ENCODE data around the gene KIF5A.
"Not testable (repeated sequence)": the region's sequence is repeated elsewhere in the genome, so short reads cannot be mapped to it uniquely, and the experiment has no call there.

Gene KIF5A

DNA sequence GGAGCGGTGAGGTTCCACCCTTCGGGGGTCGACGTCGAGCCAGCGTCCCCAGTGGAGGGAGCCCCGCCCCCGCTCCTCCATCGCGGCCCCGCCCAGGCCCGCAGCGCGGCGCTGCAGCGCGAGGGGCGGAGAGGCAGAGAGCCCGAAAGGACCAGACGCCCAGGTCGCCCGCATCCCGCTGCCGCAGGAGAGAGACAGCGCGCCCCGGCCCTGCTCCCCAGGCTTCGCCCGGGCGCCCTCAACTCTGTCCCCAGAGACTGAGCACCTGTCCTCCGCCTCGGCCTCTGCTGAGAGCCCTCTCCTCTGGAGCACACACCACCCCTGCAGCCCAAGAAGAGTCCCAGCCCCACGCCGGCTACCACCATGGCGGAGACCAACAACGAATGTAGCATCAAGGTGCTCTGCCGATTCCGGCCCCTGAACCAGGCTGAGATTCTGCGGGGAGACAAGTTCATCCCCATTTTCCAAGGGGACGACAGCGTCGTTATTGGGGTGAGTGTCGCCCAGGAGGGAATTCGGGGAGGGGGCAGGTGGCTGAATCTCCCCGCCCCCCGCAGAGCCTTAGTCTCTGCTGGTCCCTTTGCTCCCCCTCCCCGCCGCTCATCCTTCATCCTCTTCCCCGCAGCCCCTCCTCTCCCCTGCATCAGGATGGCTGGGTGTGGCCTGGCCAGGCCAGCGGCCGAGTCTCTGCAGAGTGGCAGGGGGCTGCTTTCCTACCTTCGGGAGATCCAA, at the start of gene KIF5A:
Gene KIF5A, plus strand, starts transcription at position 136 of the 732 bp plus-strand sequence. Its CDS starts 228 bp downstream, at position 364.
- DNase-seq, result peak; percentile 18

DNA sequence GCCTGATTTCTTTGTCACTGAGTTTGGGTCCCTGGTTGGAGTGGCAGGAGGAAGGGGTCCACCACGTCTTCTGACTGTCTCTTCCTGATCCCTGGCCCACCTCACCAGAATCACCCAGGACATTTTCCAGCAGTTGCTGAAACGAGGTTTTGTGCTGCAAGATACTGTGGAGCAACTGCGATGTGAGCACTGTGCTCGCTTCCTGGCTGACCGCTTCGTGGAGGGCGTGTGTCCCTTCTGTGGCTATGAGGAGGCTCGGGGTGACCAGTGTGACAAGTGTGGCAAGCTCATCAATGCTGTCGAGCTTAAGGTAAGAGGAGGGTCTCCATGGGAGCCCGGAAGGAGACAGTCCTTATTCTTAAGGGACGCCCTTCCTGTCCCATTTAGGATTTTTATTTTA, 49.6 kb upstream of the KIF5A start:
- DNase-seq, result no peak

DNA sequence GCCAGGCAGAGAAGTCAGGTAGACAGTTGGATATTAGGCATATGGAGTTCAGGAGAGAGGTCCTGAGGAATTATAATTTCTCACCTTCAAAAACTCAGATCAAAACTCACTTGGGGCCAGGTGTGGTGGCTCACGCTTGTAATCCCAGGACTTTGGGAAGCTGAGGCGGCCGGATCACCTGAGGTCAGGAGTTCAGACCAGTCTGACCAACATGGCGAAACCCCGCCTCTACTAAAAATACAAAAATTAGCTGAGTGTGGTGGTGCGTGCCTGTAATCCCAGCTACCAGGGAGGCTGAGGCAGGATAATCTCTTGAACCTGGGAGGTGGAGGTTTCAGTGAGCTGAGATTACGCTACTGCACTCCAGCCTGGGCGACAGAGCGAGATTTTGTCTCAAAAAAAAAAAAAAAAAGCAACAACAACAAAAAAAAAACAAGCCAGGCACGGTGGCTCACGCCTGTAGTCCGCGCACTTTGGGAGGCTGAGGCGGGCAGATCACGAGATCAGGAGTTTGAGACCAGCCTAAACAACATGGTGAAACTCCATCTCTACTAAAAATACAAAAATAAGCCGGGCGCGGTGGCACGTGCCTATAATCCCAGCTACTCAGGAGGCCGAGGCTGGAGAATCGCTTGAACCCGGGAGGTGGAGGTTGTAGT, 47.4 kb upstream of the KIF5A start:
- DNase-seq, result not testable (repeated sequence)

DNA sequence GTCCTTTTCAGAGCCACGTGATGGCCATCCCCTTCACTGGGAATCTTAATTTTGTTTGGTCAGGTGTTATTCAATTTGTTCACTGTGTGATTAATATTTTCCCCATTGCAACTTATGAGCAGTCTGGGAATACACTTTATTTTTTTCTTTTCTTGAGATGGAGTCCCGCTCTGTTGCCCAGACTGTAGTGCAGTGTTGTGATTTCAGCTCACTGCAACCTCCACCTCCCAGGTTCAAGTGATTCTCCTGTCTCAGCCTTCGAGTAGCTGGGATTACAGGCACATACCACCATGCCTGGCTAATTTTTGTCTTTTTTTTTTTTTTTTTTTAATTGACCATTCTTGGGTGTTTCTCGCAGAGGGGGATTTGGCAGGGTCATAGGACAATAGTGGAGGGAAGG, 43.3 kb upstream of the KIF5A start:
- not testable (repeated sequence) for DNase-seq

DNA sequence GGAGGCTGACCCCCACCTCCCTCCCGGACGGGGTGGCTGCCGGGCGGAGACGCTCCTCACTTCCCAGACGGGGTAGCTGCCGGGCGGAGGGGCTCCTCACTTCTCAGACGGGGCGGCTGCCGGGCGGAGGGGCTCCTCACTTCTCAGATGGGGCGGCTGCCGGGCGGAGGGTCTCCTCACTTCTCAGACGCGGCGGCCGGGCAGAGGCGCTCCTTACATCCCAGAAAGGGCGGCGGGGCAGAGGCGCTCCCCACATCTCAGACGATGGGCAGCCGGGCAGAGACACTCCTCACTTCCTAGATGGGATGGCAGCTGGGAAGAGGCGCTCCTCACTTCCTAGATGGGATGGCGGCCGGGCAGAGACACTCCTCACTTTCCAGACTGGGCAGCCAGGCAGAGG, 42.0 kb upstream of the KIF5A start:
- DNase-seq, result not testable (repeated sequence)

DNA sequence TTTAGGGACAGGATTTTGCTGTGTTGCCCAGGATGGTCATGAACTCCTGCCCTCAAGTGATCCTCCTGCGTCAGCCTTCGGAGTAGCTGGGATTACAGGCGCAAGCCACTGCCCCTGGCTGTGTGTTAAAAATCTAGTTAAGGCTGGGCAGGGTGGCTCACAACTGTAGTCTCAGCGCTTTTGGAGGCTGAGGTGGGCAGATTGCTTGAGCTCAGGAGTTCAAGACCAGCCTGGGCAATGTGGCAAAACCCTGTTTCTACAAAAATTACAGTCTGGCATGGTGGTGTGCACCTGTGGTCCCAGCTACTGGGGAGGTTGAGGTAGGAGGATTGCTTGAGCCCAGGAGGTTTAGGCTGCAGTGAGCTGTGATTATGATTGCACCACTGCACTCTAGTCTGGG, 38.7 kb upstream of the KIF5A start:
- DNase-seq, result no peak

DNA sequence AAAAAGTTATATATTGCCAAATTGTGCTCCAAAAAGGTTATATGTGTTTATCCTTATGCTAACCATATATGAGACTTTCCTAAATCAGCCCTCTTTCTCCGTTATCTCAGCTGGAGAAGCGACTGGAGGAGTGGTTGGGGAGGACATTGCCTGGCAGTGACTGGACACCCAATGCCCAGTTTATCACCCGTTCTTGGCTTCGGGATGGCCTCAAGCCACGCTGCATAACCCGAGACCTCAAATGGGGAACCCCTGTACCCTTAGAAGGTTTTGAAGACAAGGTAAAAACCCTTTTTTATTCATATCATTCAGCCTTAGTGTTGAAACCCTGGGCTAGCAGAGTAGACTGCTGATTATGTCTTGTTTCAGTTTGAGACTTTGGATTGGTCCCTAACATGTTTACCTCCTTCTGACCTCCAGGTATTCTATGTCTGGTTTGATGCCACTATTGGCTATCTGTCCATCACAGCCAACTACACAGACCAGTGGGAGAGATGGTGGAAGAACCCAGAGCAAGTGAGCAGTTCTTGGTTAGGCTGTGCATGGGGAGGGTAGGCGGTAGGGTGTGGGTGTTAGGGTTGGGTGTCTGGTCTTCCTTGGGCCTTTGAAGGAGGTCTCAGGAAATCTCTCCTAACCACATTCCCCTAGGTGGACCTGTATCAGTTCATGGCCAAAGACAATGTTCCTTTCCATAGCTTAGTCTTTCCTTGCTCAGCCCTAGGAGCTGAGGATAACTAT, 38.1 kb upstream of the KIF5A start:
- DNase-seq, result no peak

DNA sequence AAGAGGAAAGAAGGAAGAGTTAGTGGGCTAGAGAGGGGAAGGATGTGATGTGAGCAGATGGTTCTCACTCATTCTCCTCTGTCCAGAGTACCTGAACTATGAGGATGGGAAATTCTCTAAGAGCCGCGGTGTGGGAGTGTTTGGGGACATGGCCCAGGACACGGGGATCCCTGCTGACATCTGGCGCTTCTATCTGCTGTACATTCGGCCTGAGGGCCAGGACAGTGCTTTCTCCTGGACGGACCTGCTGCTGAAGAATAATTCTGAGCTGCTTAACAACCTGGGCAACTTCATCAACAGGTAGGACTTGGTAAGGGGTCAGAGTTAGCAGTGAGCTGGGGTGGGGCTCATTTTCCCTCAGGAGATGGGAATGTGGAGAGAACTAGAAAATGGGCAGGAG, 37.2 kb upstream of the KIF5A start:
- DNase-seq, result no peak

DNA sequence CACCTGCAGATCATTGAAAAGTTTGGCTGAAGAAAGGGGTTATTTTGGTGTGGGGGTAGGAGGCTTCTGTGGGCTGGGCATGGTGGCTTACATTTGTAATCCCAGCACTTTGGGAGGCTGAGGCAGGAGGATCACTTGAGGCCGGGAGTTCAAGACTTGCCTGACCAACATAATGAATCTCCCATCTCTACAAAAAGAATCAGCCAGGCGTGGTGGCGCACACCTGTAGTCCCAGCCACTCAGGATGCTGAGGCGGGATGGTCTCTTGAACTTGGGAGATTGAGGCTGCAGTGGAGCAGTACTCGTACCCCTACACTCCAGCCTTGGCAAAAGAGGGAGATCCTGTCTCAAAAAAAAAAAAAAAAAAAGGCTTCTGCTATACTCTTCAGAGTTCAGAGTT, 36.6 kb upstream of the KIF5A start:
- no peak for DNase-seq

DNA sequence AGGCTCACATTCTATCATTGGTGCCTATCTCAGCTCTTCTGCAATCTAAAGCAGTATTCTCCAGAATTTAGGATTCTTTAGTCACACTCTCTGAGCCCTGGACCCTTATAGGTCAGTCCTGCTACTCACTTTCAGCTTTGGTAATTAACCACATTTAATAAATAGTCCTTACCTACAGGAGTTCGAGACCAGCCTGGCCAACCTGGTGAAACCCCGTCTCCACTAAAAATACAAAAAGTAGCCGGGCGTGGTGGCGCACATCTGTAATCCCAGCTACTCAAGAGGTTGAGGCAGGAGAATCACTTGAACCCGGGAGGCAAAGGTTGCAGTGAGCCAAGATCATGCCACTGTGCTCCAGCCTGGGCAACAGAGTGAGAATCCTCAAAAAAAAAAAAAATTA, 36.2 kb upstream of the KIF5A start:
- not testable (repeated sequence) for DNase-seq

DNA sequence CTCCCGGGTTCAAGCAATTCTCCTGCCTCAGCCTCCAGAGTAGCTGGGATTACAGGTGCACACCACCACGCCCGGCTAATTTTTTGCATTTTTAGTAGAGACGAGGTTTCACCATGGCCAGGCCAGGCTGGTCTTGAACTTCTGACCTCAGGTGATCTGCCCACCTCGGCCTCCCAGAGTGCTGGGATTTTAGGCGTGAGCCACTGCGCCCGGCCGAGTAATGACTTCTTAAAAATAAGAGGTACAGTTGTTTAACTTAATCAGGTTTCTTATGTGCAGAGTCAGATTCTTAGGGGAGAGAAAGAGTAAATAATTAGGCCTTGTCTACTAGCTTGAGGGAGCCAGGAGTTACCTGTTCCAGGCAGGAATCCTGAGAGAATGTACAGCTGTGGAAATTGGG, 35.6 kb upstream of the KIF5A start:
- not testable (repeated sequence) for DNase-seq

DNA sequence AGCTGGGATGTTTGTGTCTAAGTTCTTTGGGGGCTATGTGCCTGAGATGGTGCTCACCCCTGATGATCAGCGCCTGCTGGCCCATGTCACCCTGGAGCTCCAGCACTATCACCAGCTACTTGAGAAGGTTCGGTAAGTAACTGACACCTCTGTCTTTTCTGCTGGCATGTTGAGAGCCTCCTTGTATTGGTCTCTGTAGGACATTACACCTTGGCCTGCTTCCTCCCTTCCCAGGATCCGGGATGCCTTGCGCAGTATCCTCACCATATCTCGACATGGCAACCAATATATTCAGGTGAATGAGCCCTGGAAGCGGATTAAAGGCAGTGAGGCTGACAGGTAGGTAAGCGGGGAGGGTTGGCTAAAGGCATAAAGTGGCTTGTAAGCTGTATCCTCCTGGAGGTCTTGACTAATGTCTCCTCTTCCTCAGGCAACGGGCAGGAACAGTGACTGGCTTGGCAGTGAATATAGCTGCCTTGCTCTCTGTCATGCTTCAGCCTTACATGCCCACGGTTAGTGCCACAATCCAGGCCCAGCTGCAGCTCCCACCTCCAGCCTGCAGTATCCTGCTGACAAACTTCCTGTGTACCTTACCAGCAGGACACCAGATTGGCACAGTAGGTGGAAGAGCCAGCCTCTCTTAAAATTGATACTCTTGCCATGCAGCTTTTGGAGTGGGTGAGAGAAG, 35.0 kb upstream of the KIF5A start:
- DNase-seq, result no peak

DNA sequence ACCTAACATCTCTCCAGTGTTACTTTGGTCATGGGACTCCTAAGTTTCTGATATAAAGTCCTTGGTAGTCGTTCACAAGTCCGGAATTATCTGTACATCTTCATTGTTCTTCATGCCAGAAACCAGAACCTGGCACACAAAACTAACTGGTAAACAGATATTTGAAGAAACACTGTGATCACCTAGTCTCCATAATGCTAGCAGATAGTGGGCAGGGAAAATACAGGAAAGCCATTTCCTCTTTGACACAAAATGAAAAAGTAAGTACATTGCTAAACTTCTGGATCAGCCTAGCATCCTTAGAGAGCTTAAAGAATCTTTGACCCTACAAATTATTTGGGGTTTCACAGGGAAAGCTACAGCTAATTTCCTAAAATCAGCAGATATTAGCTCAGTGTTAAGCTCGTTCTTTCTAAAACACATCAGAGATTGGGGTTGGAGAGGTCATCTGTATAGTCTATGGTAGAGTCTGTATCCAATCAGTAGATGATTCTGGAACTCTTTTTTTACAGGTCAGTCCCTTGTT, 34.4 kb upstream of the KIF5A start:
- DNase-seq, result no peak

DNA sequence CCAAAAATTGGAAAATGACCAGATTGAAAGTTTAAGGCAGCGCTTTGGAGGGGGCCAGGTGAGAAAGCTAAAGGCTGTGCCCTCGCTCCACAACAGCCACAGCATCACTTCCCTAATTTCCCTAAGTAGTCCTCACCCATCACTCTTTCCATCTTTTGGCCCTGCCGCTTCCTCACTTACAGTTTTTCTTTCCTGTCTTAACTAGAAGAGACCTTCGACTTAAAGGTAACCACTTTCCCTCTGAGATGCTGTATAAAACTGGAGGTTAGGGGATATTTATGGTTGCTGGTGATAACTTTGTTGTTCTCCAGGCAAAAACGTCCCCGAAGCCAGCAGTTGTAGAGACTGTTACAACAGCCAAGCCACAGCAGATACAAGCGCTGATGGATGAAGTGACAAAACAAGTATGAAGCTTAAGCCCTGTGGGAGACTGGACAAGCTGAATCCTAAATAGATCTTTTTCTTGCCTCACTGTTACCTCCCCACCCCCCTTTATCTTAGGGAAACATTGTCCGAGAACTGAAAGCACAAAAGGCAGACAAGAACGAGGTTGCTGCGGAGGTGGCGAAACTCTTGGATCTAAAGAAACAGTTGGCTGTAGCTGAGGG, 33.8 kb upstream of the KIF5A start:
- no peak for DNase-seq

DNA sequence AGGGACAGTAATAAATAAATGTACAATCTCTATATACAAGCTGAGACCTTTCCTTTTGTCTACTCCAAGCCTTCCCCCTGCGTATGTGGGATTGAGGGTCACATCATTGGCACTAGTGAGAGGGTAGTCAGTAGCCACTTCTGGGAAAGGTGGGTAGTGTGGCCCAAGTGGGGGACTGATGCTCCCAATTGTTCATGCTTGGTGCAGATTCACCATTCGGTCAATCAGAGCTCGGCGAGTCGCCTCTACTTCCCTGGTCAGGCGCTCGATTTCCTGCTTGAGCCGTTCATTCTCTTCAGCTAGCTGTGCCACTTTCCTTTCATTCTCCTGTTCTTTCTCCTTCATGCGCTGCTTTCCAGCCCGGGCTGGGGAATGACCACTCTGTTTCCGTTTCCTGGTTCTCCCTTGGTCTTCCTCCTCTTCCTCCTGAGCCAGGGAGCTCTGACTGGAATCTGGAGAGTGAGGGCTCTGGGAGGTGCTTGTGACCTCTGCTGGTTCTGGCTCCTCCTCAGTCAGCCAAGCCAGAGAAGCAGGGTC, 33.2 kb upstream of the KIF5A start:
- DNase-seq, result no peak

DNA sequence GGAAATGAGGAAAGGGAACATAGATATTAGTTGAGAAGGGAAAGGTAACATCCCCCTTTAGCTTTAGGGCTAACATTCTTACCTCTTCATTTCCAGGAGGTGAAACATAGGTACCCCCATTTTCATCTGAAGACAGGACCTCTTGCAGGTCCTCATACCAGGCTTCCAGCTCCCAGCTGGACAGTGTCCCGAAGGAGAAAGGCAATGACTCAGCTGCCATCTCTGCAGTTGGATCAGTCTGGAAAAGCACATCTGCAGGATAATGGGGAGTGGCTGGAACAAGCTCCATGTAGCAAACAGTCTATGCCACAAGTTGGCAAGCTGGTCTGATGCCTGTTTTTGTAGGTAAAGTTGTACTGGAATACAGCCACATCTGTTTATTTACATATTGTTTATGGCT, 32.7 kb upstream of the KIF5A start:
- DNase-seq, result no peak

DNA sequence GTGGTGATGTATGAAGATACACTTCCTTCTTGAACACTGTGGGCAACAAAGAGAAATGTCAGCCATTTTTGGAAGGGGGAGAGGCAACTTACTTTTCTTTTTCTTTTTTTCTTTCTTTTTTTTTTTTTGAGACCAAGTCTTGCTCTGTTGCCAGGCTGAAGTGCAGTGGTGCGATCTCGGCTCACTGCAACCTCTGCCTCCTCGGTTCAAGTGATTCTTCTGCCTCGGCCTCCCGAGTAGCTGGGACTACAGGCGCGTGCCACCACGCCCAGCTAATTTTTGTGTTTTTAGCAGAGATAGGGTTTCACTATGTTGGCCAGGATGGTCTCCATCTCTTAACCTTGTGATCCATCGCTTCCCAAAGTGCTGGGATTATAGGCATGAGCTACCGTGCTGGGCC, 32.1 kb upstream of the KIF5A start:
- DNase-seq, result not testable (repeated sequence)

DNA sequence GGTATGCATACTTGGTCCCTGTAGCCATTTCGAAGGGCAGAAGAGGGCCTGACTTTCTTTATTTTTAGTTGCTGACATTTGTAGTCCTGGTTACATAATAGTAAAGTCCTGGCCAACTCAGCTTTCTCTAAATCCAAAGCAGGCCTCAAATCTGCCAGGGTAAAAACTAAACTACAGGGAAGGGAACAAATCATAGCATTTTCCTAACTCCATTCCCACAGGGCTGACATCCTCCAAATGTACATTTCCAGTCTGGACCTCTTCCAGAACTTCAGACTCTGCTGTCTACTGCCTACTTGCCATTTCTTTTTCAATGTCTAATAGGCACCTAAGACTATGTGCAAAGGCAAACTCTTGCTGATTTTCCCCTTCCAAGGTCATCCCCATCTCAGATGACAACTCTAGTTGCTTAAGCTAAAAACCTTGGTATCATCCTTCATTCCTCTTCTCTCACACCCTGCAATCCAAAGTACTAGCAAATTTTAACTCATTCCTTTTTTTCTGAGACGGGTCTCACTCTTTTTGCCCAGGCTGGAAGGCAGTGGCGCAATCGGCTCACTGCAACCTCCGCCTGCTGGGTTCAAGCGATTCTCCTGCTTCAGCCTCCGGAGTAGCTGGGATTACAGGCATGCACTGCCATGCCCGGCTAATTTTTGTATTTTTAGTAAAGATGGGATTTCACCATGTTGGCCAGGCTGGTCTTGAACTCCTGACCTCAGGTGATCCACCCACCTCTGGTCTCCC, 31.5 kb upstream of the KIF5A start:
- no peak for DNase-seq

DNA sequence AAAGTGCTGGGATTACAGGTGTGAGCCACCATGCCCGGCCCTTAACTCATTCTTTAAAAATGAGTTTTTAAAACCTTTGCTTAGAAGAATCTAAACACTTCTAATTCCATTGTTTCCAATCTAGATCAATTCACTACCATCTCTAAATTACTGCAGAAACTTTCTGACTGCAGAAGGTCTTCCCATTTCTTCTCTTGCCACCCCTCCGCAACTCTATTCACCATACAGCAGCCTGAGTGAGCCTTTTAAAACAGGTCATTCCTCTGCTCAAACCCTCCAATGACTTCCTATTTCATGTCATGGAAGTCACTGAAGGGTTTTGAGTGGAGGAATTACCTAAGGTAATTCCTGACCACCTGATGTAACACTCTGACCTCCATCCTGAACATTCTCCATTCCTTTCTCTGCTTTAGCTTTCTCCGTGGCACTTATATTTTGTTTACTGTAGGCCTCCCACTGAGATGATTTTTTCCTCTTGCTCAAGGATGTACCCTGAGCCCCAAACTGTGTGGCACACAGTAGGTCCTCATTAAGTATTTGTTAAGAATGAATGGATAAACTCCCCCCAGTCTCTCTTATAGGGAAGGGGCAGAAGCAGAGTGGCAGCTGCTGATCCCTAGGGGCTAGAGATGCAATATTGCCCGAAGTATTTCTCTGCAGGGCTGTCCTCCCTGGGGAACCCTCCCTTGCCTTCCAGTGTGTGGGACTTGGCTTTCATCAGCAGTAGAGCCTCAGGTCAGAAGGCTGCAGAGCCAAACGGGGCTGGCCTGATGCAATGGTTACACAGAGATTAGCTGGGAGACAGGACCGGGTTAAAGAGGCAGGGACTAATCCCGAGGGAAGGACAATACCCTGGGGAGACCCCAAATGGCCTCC, 30.7 kb upstream of the KIF5A start:
- no peak for DNase-seq

DNA sequence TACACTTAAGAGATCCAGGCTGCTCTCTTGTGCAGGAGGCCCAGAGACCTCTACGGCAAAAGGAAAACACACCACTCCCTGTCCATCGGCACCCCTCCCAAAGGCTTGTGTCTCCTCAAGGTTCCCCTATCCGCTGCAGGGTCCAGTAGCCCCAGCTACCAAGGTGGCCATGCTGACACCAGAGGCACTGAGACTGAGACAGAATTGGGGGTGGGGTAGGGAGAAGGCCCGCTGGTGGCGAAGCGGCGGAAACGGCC, 30.1 kb upstream of the KIF5A start:
- DNase-seq, result no peak
